DMS153 treated with DMSO at 0.1 percent for 48 hours (cell line): ENCODE measurements around the gene TCF12.

Experiments used
- DNase-seq: peaks from one replicate; lab custom pipeline; 2025; ENCODE audit not compliant: unreplicated experiment; lab: John Stamatoyannopoulos, UW

Gene TCF12

GRCh38 chr15:56918046-56918938 lies at the start of gene TCF12:
Gene TCF12 (plus strand): TSS chr15:56918644. CDS start chr15:56919914, 1,270 bp downstream.
- peak; percentile 5 for DNase-seq

- no peak for DNase-seq
Observed at GRCh38 chr15:56869573-56869972, 48.9 kb upstream of the TCF12 start.

GRCh38 chr15:56871185-56871584 lies 47.3 kb upstream of the TCF12 start:
- DNase-seq = no peak

- DNase-seq = no peak
Observed at GRCh38 chr15:56871867-56872266, 46.6 kb upstream of the TCF12 start.

DNA sequence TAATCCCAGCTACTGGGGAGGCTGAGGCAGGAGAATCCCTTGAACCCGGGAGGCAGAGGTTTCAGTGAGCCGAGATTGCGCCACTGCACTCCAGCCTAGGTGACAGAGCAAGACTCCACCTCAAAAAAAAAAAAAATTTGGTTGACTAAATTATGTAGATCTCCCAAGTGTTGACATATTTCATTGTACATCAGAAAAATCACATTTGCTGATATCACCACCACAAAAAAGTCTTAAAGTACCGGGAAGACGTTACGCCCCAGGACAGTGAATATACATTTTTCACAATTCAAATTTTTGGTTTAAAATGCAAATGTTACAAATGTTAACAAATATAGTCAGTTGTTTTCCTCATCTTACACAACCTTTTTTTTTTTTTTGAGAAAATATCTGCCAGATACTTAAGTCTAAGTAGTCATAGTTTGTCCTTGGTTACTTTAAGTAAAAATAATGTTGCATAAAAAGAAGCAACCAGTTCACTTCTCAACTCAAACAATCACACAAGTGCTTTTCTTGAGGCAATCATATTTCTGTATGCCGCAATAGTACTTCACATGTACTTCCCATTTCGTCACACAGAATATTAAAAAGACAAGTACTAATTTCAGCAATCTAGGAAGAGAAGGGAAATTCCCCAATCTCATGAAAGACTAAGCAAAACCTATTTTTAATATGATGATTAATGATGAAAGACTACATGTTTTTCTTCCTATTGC lies 41.0 kb upstream of the TCF12 start:
- DNase-seq = no peak

GRCh38 chr15:56879502-56879901 lies 38.9 kb upstream of the TCF12 start:
- no peak for DNase-seq

DNA sequence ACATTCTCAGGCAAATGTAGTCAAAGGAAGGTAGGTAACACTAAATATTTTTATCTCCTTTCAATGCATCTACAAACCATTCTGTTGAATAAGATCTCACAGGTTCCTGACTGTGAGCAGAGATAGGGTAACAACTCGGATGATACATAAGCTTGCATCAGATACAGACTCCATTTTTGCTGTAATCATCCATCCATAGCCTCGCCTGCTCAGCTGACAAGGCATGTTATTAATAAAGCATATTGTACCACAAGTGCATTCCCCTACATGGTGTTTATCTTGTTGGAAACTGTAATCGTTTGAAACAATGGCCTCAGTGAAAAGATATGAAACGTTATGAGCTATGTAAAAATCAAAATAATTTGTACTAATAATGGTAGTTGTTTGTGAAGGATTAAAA lies 35.4 kb upstream of the TCF12 start:
- DNase-seq = no peak

DNA sequence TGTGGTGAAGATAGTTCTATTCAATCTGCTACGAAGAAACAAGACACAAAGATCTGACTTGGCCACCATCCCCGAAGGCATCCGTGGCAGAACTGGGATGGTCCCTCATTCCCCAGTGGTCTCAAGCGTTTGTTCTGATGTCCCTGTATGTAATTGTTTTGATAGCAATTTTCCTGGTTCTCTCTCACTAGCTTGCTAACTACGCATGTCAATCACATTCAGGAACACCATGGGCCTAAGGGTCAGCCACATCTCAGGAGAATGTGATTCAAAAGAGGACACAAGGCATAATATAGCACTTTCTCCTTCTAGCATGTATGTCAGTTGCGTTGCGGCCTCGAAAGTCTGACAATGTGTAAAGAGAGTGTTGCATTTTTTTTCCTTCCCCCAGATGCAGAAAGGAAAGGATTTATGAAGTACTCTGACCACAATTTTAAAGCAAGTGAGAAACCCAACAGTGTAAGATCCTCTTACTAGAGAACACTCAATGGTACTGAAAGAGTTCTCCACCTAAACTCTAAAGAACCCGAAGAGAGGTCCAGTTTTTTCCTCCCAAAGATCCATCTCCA lies 32.0 kb upstream of the TCF12 start:
- DNase-seq = no peak

DNA sequence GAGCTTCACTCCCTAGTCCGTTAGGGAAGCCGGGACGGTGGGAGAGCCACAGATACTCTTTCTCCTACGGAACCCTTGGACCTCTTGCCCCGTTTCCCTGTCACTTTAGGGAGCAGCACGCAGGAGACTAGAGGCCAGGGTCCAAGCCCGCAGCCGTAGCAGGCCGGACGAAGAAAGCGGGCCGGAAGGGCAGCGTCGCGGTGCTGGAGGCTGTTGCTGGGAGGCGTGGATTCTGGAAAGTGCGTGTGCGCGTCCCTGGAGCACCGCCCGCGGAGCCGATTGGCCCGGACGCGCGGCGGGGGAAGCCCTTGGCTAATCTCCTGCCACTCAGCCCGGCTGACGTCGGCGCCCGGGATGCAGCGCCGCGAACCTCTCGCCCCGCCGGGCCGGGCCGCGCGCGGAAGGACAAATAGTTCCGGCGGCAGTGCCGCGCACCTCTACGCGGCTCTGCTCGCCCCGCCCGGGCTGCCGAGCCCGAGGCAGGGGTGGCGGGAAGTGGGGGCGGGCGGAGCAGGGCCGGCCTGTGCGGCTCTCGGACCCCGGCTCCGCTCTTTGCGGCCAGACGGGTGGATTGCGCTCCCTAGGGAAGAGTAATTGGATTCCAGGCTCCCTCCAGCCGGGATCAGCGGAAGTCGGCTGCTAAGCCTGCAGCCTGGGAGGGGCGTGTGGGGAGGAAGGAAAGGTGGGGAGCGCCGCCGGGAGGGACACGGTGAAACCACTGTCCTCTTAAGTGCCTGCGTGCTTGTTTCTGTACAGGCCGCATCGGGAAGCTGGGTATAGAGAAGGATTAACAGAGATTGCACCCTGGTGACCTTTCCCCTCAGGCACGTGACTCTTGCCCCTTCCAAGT lies 31.3 kb upstream of the TCF12 start:
- peak; percentile 52 for DNase-seq

DNA sequence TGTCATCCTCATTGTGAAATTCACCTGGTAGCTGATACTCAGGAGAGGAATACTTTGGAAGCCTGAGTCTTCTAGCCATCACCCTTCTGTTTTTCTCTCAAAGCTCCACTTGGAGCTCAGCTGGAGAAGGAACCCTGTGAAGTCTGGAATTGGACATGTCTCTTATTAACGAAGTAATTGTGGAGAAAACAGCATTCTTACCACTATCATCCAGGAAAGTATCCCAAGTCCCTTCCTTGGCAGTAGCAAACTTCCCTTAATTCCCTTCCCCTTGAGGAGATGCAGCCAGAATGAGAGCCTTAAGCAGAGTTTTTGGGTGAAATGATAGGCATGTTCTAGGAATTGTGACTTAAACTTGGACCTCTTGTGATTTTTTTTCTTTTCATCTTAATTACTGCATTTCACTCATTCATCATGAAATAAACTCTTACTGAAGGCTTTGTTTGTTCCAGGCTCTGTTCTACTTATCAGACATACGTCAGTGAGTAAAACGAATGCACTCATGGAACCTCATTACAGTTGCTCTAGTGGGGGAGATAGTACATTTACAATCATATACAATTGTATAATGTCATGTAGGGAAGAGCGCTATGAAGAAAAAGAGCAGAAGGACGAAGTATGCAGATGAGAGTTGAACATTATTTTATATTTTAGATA lies 30.5 kb upstream of the TCF12 start:
- DNase-seq = no peak

DNA sequence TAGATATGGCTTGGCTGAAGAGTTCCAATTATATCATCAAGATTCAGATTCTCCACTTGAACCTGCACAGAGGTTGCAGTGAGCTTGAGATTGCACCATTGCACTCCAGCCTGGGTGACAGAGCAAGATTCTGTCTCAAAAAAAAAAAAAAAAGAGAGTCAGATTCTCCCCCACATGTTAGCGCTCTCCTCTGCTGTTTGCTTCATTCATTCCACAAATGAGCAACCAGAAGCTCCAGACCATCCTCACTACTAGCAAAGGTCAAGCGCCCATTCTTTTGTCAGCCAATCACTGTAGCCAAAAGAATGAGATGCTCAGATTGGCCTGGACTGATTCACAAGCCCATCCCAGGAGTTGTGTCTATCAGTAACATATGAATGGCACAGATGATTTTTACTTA lies 28.4 kb upstream of the TCF12 start:
- no peak for DNase-seq

DNA sequence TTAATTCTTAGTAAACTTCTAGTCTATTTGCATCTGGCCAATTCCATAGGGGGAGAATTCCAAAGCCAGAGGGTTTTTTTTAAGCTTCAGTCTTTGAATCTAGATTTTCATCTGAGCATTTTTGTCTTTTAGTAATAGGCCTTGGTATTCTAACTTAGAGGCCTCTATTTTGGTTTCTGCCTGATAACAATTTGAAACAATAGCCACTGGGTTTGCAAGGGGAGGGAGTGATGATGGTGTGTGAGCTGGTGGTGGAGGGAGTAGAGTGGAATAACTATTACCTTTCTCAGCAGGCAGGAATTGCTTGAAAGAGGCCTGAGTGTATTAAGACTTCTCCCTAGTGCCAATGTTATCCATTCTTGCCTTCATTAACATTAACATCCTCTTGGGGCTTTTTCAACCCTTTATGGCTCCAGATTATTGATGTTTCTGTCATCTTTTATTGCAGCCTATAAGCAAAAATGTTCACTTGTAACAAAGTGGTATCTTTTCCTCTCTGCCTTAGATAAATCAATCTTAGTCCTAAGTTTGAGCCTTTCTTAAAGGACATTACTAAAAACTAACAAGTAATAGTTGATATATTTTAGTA lies 26.5 kb upstream of the TCF12 start:
- no peak for DNase-seq

GRCh38 chr15:56892659-56893363 lies 25.6 kb upstream of the TCF12 start:
- no peak for DNase-seq

- no peak for DNase-seq
Observed at GRCh38 chr15:56893364-56893678, 25.1 kb upstream of the TCF12 start.

GRCh38 chr15:56894601-56895000 lies 23.8 kb upstream of the TCF12 start:
- DNase-seq = no peak

DNA sequence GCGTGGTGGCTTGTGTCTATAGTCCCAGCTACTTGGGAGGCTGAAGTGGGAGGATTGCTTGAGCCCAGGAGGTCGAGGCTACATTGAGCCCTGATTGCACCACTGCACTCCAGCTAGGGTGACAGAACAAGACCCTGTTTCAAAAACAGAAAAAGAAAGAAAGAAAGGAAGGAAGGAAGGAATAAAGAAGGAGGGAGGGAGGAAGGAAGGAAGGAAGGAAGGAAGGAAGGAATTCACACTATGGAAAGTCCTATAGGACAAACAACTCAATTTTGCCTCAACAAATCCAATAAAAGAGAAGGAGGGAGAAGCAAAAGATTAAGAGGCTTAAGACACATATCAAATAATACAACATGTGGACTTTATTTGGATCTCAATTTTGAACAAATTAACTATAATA lies 16.5 kb upstream of the TCF12 start:
- no peak for DNase-seq

DNA sequence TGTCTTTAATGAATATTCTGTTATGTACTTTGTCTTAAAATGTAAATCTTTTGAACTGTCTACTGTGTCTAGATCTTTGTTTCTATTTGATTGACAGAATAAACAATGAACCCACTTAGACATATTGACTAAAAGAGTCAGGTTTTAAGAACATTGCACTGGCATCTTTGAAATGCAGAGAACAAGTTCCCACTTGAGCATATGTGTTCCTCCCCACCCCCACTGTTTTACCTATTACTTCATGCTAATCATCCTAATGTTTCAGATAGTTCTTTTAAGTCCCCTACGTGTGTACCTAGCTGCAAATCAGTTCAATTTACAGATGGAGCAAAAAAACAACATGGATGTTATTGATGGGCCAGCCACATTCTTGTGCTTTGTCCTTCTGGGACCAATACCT lies 11.7 kb upstream of the TCF12 start:
- DNase-seq = no peak

GRCh38 chr15:56910801-56911200 lies 7.6 kb upstream of the TCF12 start:
- DNase-seq = no peak

- DNase-seq = no peak
Observed at GRCh38 chr15:56913241-56913640, 5.2 kb upstream of the TCF12 start.

DNA sequence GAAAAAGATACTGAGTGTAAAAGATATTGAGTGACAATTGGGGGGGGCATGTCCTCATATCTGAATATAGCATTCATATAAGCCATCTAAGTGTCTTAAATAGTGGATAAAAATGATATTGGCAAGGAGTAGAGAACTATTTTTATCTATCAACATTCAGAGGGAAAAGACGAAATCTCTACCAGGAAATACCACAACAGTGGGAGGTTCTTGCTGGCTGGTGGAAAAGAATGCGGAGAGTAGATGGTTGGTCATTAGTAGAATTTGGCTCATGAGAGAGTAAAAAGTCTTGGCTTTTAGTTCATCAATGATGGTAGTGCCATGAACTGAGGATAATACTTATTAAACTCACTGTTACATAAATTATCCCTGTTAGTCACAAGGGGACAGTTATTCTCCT lies 4.8 kb upstream of the TCF12 start:
- DNase-seq = no peak
